ENCODE results near the gene RNF32.

RNF32 gene

DNA sequence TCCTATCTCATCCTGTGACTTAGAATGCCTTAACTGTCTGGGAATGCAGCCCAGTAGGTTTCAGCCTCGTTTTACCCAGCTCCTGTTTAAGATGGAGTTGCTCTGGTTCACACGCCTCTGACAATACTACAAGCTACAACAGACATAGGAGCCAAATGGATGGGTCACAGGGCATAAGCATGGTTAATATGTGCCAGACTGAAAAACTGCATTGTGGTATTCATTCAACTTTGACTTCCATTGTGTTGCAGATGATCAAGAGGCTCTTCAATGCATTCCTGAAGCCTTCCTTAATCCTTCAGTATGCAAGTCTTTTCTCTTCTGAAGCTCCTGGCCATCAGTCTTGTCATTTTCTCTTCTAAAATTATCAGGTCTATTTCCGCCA lies 20.3 kb upstream of the RNF32 start:
- Histone ChIP-seq H3K9ac (ENCODE audit: low read length) (no peak overlapping the region), H3K27ac (ENCODE audit: low read length) (no peak overlapping the region), H3K36me3 (replicated peaks; ENCODE audit: low read depth, low read length) (no peaks in the 10 kb centered on the region), H2AFZ (ENCODE audit: low read depth, low read length) (no peak overlapping the region), H3K79me2 (ENCODE audit: low read length) (no peaks in the 10 kb centered on the region), H3K9me3 (ENCODE audit: insufficient read depth, low read length) (no peaks in the 10 kb centered on the region), H3K4me1 (ENCODE audit: low read length) (peaks cover 8% of the 10 kb centered on the region; the same call in 1 of the 2 replicates), H3K4me2 (ENCODE audit: low read length) (no peak overlapping the region), H3K27me3 (ENCODE audit: low read depth, low read length) (peaks cover 50% of the 10 kb centered on the region), H3K4me3 (ENCODE audit: low read length) (no peak overlapping the region), H4K20me1 (ENCODE audit: insufficient read depth, low read length) (no peaks in the 10 kb centered on the region)
- TF ChIP-seq, protein P1, sequence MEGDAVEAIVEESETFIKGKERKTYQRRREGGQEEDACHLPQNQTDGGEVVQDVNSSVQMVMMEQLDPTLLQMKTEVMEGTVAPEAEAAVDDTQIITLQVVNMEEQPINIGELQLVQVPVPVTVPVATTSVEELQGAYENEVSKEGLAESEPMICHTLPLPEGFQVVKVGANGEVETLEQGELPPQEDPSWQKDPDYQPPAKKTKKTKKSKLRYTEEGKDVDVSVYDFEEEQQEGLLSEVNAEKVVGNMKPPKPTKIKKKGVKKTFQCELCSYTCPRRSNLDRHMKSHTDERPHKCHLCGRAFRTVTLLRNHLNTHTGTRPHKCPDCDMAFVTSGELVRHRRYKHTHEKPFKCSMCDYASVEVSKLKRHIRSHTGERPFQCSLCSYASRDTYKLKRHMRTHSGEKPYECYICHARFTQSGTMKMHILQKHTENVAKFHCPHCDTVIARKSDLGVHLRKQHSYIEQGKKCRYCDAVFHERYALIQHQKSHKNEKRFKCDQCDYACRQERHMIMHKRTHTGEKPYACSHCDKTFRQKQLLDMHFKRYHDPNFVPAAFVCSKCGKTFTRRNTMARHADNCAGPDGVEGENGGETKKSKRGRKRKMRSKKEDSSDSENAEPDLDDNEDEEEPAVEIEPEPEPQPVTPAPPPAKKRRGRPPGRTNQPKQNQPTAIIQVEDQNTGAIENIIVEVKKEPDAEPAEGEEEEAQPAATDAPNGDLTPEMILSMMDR (IDR thresholded peaks at IDR 0.05; ENCODE audit: low read depth, low read length) = no peak
- no peak for TF ChIP-seq EZH2phosphoT487 (IDR thresholded peaks at IDR 0.05; ENCODE audit: low read depth)

DNA sequence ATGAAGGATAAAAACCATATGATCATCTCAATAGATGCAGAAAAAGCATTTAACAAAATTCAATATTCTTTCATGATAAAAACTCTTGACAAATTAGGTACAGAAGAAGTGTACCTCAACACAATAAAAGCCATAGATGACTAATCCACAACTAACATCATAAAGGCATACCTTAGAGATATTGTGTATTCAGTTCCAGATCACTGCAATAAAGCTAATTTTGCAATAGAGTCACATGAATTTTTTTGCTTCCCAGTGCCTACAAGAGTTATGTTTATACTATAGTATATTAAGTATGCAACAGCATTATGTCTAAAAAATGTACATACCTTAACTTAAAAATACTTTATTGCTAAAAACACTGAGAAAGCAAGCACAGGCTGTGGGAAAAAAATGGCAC lies 18.9 kb upstream of the RNF32 start:
- H2AFZ ChIP-seq (ENCODE audit: low read depth, low read length) = no peak overlapping the region
- TF ChIP-seq, protein P1 (IDR thresholded peaks at IDR 0.05; ENCODE audit: low read depth, low read length) = no peak
- no peak for TF ChIP-seq EZH2phosphoT487 (IDR thresholded peaks at IDR 0.05; ENCODE audit: low read depth)
- H3K9me3 ChIP-seq (ENCODE audit: insufficient read depth, low read length) = no peaks in the 10 kb centered on the region
- H3K79me2 ChIP-seq (ENCODE audit: low read length) = no peaks in the 10 kb centered on the region
- no peak overlapping the region for H3K4me2 ChIP-seq (ENCODE audit: low read length)
- H3K4me3 ChIP-seq (ENCODE audit: low read length) = no peak overlapping the region
- peaks cover 8% of the 10 kb centered on the region; the same call in 1 of the 2 replicates for H3K4me1 ChIP-seq (ENCODE audit: low read length)
- H3K36me3 ChIP-seq (replicated peaks; ENCODE audit: low read depth, low read length) = no peaks in the 10 kb centered on the region
- no peaks in the 10 kb centered on the region for H4K20me1 ChIP-seq (ENCODE audit: insufficient read depth, low read length)
- no peak overlapping the region for H3K27ac ChIP-seq (ENCODE audit: low read length)
- H3K27me3 ChIP-seq (ENCODE audit: low read depth, low read length) = peaks cover 44% of the 10 kb centered on the region
- H3K9ac ChIP-seq (ENCODE audit: low read length) = no peak overlapping the region

DNA sequence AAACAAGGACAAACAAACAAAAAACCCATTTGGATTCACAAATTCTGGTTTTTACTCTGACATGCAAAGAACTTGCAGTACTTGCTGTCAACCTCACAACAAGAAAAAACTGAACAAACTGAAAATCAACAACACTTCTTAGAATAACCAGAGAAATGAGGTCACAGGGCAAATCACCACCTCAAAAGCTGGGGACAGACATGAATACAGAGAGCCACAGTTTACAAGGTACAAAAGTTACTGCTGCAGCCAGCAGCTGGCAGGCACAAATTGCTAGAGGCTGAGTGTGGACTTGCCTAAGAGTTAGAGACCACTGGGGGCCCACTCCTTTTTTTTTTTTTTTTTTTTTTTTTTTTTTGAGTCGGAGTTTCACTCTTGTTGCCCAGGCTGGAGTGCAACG lies 15.0 kb upstream of the RNF32 start:
- no peak overlapping the region for H3K4me2 ChIP-seq (ENCODE audit: low read length)
- H4K20me1 ChIP-seq (ENCODE audit: insufficient read depth, low read length) = no peaks in the 10 kb centered on the region
- no peaks in the 10 kb centered on the region for H3K36me3 ChIP-seq (replicated peaks; ENCODE audit: low read depth, low read length)
- no peak overlapping the region for H2AFZ ChIP-seq (ENCODE audit: low read depth, low read length)
- H3K27me3 ChIP-seq (ENCODE audit: low read depth, low read length) = peaks cover 26% of the 10 kb centered on the region; the same call in 1 of the 2 replicates
- no peak overlapping the region for H3K4me3 ChIP-seq (ENCODE audit: low read length)
- TF ChIP-seq, protein P1 (IDR thresholded peaks at IDR 0.05; ENCODE audit: low read depth, low read length) = no peak
- no peak for TF ChIP-seq EZH2phosphoT487 (IDR thresholded peaks at IDR 0.05; ENCODE audit: low read depth)
- no peaks in the 10 kb centered on the region for H3K9me3 ChIP-seq (ENCODE audit: insufficient read depth, low read length)
- no peak overlapping the region for H3K9ac ChIP-seq (ENCODE audit: low read length)
- H3K79me2 ChIP-seq (ENCODE audit: low read length) = no peaks in the 10 kb centered on the region
- no peaks in the 10 kb centered on the region for H3K4me1 ChIP-seq (ENCODE audit: low read length)
- H3K27ac ChIP-seq (ENCODE audit: low read length) = no peak overlapping the region

DNA sequence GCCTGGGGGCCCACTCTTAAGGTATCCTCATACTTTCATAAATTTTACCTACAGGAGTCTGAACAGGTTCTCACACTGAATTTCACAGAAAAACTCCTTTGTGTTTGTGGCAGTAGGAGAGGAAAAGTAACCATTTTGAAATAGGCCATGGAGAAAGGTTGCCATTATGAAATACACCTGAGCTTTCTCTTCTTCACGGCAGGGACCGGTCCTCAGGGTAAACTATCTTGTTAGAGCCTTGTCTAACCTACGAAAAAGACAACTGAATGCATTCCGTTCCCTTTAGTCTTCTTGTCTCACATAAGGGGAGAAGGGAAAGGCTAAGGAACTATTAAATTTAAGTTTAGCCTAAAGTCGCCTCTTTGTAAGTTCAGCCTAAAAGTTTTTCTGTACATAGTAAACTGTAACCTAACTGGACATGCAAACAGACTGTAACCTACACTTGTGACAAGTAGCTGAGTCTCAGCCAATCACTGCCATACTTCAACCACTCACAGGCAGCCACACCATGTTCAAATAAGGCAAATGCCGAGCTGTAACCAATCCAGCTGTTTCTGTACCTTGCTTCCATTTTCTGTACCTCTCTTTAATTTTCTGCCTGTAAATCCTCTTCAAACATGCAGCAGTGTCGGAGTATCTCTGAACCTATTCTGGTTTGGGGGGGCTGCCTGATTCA lies 14.2 kb upstream of the RNF32 start:
- no peaks in the 10 kb centered on the region; the same call in 1 of the 2 replicates for H3K9me3 ChIP-seq (ENCODE audit: insufficient read depth, low read length)
- no peak overlapping the region for H3K4me3 ChIP-seq (ENCODE audit: low read length)
- no peaks in the 10 kb centered on the region for H3K36me3 ChIP-seq (replicated peaks; ENCODE audit: low read depth, low read length)
- TF ChIP-seq, protein P1 (IDR thresholded peaks at IDR 0.05; ENCODE audit: low read depth, low read length) = no peak
- TF ChIP-seq EZH2phosphoT487 (IDR thresholded peaks at IDR 0.05; ENCODE audit: low read depth) = no peak
- H3K79me2 ChIP-seq (ENCODE audit: low read length) = no peaks in the 10 kb centered on the region
- H4K20me1 ChIP-seq (ENCODE audit: insufficient read depth, low read length) = no peaks in the 10 kb centered on the region
- no peak overlapping the region for H3K9ac ChIP-seq (ENCODE audit: low read length)
- peaks cover 3% of the 10 kb centered on the region; the same call in 1 of the 2 replicates for H3K4me1 ChIP-seq (ENCODE audit: low read length)
- no peak overlapping the region for H2AFZ ChIP-seq (ENCODE audit: low read depth, low read length)
- H3K4me2 ChIP-seq (ENCODE audit: low read length) = no peak overlapping the region
- H3K27ac ChIP-seq (ENCODE audit: low read length) = no peak overlapping the region
- peaks cover 20% of the 10 kb centered on the region; the same call in 1 of the 2 replicates for H3K27me3 ChIP-seq (ENCODE audit: low read depth, low read length)
